ENCODE results near the gene SLC22A23. TPM values are rescaled to one million over a fixed set of nuclear protein-coding genes. Genes with fewer than 3 reads are reported as not detected.
"Not testable (repeated sequence)": the region's sequence is repeated elsewhere in the genome, so short reads cannot be mapped to it uniquely, and the experiment has no call there.

Gene SLC22A23
- total RNA-seq, 4 donors from 2014 or later, result 8.3 to 22.5 (median 12.8) TPM

GRCh38 chr6:3390698-3391097, 66.2 kb downstream of the SLC22A23 start:
- no peak for DNase-seq (ENCODE audit: low spot score)
- ATAC-seq (ENCODE audit: low FRiP score), result peak; percentile 42

DNA sequence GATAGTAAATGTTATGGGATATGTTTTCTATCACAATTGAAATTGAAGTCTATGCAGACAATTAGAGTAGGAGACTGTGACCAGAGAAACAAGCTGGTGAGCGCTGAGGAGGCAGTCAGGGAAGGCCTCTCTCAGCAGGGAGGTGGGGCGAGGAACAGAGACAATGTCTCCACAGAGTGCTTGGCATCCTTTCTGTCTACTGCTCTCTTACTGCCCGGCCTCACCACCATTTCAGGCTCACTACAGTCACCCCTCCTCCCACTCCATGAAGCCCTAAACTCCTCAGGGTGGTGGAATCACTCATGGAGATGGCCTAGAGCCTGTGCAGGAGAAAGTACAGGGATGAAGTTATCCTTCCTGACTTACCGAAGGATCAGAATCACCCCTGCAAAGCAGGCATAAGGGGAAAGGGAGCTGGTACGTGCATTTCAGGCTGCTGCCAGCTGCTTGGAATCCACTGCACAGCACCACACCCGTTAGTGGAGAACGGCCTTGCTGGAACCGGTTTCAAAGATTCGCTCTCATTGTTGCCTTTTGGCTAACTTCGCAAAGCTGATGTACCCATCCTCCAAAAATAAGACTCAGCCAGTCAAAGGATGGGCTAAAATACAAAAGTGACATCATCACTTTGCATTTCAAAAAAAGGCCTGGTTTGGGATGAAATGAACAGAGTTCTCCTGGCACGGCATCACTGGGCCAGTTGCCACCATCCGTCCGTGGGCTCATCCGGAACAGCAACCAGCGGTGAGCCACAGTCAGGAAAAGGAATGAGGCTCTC, 67.3 kb downstream of the SLC22A23 start:
- TF ChIP-seq, protein P1, sequence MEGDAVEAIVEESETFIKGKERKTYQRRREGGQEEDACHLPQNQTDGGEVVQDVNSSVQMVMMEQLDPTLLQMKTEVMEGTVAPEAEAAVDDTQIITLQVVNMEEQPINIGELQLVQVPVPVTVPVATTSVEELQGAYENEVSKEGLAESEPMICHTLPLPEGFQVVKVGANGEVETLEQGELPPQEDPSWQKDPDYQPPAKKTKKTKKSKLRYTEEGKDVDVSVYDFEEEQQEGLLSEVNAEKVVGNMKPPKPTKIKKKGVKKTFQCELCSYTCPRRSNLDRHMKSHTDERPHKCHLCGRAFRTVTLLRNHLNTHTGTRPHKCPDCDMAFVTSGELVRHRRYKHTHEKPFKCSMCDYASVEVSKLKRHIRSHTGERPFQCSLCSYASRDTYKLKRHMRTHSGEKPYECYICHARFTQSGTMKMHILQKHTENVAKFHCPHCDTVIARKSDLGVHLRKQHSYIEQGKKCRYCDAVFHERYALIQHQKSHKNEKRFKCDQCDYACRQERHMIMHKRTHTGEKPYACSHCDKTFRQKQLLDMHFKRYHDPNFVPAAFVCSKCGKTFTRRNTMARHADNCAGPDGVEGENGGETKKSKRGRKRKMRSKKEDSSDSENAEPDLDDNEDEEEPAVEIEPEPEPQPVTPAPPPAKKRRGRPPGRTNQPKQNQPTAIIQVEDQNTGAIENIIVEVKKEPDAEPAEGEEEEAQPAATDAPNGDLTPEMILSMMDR (IDR thresholded peaks at IDR 0.05), result no peak
- ATAC-seq (ENCODE audit: low FRiP score), result peak; percentile 58
- no peak for DNase-seq (ENCODE audit: low spot score)

More at GRCh38 chr6:3390698-3391097, 66.2 kb downstream of the SLC22A23 start:
- TF ChIP-seq, protein P1 (IDR thresholded peaks at IDR 0.05), result no peak

- DNase-seq (ENCODE audit: low spot score), result no peak
- TF ChIP-seq, protein P1 (IDR thresholded peaks at IDR 0.05), result no peak
- no peak for ATAC-seq (ENCODE audit: low FRiP score)
Measured at GRCh38 chr6:3388786-3389185, 68.1 kb downstream of the SLC22A23 start.

DNA sequence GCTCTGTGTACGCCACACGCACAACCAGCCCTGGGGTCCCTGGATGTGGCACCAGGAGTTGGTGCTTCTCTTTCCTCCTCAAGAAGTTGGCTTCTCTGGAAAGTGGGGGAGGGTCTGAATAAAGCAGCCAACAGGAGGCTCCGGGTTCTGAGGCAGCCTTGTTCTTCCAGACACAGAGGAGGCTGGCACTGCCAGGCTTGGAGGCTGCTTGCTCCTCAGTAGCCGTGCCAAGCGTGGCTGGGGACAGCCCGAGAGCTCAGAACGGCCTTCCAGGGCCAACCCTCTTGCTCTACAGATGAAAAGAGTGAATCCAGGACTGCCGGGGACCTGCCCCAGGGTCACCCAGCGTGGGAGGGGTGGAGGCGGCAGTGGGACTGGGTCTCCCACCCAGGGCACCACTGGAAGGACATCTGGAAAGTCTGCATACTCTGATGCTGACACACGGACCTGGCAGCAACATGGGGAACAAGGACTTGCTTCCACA, 70.4 kb downstream of the SLC22A23 start:
- TF ChIP-seq, protein P1 (IDR thresholded peaks at IDR 0.05), result no peak
- ATAC-seq (ENCODE audit: low FRiP score), result no peak
- no peak for DNase-seq (ENCODE audit: low spot score)

- TF ChIP-seq, protein P1 (IDR thresholded peaks at IDR 0.05), result no peak
- no peak for ATAC-seq (ENCODE audit: low FRiP score)
- no peak for DNase-seq (ENCODE audit: low spot score)
Measured at GRCh38 chr6:3385660-3386151, 71.1 kb downstream of the SLC22A23 start.

DNA sequence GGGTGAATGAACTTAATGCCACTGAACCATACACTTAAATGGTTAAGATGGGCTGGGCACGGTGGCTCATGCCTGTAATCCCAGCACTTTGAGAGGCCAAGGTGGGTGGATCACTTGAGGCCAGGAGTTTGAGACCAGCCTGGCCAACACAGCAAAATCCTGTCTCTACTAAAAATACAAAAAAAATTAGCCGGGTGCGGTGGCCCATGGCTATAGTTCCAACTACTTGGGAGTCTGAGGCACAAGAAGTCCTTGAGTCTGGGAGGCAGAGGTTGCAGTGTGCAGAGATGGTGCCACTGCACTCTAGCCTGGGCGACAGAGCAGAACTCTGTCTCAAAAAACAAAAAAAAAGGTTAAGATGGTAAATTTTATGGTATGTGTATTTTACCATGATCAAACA, 71.7 kb downstream of the SLC22A23 start:
- ATAC-seq (ENCODE audit: low FRiP score); DNase-seq (ENCODE audit: low spot score): not testable (repeated sequence)

- ATAC-seq (ENCODE audit: low FRiP score) (no peak), DNase-seq (ENCODE audit: low spot score) (no peak)
- TF ChIP-seq, protein P1 (IDR thresholded peaks at IDR 0.05), result no peak
Measured at GRCh38 chr6:3384241-3385143, 72.4 kb downstream of the SLC22A23 start.

Data from omental fat pad (tissue), 4 donors.